Erythroblast (primary cell): Measurements from ENCODE around the gene MUS81.

ENCODE experiments used
- GATA1 ChIP-seq: IDR thresholded peaks from 2 replicates; pipeline ENCODE4 v1.6.1; 2011; ENCODE audit warnings: low read depth, mild to moderate bottlenecking, control low read depth, low read length, moderate library complexity
- POLR2A ChIP-seq: IDR thresholded peaks from 2 replicates; pipeline ENCODE4 v1.6.1; 2011; ENCODE audit warnings: mild to moderate bottlenecking, low read length

GRCh38 chr11:65829459-65829858, 30.8 kb upstream of the MUS81 start:
- no peak for TF ChIP-seq POLR2A
- no peak for TF ChIP-seq GATA1
